Activated naive CD4-positive, alpha-beta T cell (primary cell): Measurements from ENCODE around the gene DDR2.

ENCODE experiments used
- DNase-seq, 4 experiments: peaks; one replicate each; lab custom pipeline; 2025; lab: John Stamatoyannopoulos, UW

Gene DDR2

GRCh38 chr1:162697140-162697895, 65.1 kb downstream of the DDR2 start:
- DNase-seq: no peak

GRCh38 chr1:162699366-162699765, 67.1 kb downstream of the DDR2 start:
- DNase-seq: no peak

DNA sequence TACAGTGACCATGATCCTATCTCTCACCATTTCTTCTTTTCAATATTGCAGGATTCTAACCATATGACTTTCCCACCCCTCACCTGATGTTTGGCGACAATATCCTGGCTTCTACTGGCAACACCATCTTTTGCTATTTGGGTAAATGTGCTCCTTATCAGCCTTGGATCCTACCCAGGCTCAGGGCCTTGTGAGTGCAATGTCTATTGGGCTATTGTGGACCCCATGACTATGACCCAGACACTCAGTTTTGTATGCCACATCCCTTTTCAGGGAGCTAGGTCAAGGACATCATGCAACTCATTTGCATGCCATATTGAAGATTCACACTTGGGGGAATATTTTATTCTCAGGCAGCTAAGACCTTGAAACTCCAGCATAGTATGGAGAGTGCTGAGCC, 67.9 kb downstream of the DDR2 start:
- no peak for DNase-seq

DNA sequence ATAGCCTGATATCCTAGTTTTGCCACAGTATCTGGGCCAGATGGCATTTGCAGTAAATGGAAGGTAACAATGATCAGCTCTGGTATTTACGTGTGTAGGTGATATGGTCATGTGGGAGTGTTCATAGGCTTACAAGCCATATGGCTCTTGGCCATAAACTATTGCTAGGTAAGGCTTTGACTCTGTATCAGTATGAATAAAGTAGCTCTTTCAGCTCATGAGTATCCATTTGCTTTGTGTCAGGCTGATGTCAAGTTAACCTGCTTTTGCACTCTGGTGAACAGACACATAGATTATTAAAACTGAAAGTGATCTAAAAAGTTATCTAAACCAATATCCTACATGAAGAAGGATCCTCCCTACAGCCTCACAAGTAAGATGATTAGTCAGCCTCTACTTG, 69.0 kb downstream of the DDR2 start:
- DNase-seq: no peak

- DNase-seq: no peak
Observed at GRCh38 chr1:162702628-162703027, 70.4 kb downstream of the DDR2 start.

- no peak for DNase-seq
Observed at GRCh38 chr1:162703708-162704107, 71.4 kb downstream of the DDR2 start.

DNA sequence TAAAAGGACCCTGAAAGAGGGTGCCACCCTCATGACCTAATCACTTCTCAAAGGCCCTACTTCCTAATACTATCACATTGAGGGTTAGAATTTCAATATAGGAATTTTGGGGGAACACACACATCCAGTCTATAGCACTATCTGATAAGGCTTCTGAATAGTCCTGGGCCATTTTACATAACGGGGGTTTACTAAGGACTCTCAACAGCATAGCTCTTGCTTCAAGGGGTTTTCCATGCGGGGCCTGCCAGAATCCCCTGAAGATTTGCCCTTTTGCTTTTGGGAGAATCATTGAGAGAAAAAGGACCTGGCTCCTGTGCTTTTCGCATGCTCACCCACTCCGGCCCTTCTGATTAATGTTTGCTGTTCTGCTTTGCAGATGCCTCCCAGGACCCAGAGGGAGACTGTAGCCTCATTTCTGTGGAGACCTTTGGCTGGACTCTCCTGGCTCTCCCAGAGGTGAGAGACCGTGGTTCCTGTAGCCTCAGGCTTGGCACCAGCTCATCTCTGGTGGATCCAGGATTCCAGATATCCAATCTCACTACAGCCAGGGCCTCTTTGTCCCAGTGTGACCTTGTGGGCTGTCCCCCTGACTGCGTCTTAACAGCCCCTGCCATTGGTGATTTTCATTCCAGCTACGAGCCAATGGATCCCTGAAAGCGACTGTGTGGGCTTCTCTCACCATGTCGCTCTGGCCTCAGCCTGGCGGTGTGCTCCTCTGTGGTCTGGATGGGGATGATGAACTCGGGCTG, 72.6 kb downstream of the DDR2 start:
- no peak for DNase-seq

GRCh38 chr1:162706003-162706402, 73.7 kb downstream of the DDR2 start:
- no peak for DNase-seq

- DNase-seq: no peak
Observed at GRCh38 chr1:162706606-162707005, 74.3 kb downstream of the DDR2 start.

GRCh38 chr1:162708286-162708685, 76.0 kb downstream of the DDR2 start:
- DNase-seq: no peak

DNA sequence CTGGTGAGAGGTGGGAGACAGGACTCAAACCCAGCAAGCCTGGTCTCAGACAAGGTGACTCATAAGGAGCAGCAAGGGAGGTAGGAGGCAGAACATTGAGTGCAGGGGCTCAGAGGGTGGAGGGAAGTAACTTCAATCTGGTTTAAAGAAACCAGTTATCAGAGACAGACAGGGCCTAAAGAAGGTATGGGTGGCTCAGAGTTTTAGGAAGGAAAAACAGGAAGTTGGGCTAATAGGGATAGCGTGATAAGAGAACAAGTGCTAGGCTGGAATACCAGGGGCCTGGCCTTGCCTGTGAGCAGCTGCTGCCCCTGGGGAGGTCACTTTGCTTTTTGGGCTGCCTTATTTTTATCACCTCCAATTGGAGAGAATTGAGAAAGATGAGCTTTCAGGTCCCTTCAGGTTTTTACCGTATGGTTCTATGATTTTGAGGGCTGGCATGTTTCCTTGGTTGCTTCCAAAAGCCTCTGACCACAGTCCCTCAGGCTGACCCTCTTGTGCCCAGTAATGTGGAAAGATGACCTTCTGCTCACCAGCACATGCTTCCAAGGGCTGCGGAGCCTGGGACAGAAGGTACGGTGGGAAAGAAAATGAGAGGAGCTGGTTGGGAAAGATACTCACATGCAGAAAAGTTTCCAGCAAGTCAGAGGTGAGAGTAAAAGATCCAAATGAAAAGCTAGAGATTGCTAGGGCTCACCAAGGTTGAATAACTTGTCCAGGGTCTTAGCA, 77.0 kb downstream of the DDR2 start:
- DNase-seq: no peak

GRCh38 chr1:162709870-162710269, 77.6 kb downstream of the DDR2 start:
- DNase-seq: no peak

DNA sequence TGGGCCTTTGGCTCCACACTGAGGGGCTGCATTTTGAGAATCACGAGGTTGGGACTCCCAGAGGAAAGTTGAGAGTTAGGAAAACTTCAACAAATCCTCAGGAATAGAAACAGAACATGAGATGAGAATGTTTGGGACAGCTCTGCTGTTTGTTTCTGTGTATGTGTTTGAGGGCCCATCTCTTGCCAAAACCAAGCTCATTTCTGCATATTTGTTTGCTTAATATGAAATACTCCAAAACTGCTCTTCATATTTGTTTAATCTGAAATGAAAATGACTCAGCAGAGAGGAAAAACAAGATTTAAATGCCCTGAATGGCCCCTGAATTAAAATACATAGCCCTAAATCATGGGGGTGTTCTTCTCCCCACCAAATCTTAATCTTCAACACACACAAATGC, 78.1 kb downstream of the DDR2 start:
- no peak for DNase-seq

GRCh38 chr1:162710780-162711465, 78.7 kb downstream of the DDR2 start:
- no peak for DNase-seq

DNA sequence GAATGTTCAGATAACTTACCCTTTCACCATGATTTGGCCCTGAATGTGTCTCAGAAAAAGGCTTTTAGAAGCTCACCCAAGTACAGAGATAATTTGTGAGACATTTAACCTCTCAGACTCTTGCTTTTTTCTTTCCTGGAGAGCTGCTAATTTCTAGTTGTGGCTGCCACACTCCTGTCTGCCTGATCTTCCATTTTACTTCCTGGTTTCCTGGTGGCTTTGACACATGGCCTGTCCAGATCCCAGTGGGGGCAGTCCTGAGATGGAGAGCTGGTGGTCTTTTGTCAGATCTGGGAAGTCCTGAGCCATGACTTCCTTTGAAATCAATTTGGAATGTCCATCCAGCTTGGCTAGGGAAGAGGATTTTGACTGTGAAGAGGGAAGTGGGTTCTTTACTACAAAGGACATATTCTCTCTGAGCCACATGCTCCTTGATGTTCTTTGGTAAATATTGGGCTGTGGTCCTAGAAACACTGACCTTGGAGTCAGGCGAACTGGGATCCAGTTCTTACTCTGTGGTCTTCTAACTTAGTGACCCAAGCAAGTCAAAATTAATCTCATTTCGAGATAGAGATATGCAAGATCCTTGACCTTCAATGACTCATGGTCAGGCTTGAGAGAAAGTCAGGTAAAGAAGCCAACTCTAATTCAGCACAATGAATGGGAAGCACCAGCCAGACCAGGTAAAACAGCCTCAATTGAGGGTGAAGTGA, 80.2 kb downstream of the DDR2 start:
- no peak for DNase-seq

DNA sequence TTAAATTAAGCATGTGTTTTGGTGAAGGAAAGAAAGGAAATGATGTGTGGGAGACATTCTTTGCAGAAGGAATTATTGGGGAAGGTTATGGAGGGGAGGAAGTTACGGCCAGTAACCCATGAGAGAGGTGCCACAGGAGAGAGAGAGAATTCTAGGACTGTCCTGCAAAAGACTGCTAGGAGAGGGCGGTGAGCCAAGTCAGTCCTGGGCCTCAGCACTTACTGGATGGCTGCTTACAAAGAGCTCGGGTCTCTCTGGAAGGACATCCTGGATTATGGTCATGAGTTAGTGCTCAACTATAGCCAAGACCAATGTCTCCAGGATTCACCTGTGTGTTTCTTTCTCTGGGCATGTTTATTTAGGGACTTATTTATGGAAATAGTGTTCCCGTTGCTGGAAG, 83.9 kb downstream of the DDR2 start:
- DNase-seq: no peak

DNA sequence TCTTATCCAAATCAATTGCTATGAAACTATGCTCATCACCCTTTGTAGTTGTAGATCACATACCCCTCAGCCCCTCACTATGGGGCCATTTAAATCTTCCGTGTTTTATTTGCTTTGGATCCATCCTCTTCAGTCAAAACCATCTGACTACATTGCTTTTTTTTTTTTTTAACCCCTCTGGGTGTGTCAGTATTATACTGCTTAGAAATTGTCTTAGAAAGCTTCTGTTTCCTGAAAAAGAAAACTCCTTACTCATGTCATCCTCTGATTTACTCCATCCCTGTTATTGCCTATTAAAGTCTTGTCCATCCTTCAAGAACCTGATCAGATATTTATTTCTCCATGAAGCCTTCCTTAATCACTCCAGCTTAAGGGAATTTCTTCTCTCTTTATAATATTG, 84.3 kb downstream of the DDR2 start:
- DNase-seq: no peak

DNA sequence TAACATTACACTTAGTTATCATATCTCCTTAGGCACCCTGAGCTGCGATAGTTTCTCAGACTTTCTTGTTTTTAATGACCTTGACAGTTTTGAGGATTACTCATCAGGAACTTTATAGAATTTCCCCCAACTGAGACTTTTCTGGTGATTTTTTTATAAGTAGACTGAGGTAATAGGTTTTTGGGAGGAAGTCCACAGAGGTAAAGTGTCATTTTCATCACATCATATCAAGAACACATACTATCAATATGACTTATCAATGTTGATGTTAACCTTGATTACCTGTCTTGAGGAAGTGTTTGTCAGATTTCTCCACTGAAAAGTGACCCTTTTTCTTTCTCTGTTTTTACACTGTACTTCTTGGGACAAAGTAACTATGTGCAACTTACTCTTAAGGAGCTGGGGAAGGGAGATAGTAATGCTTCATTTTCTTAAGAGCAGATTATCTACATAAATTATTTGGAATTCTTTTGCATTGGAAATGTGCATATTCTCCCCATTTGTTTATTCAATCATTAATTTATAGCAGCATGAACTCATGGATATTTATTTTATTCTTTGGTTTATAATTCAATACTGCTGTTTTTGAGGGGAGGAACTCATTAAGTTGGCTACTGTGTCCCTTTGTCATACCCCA, 85.4 kb downstream of the DDR2 start:
- DNase-seq: no peak

- DNase-seq: no peak
Observed at GRCh38 chr1:162719678-162720077, 87.4 kb downstream of the DDR2 start.

DNA sequence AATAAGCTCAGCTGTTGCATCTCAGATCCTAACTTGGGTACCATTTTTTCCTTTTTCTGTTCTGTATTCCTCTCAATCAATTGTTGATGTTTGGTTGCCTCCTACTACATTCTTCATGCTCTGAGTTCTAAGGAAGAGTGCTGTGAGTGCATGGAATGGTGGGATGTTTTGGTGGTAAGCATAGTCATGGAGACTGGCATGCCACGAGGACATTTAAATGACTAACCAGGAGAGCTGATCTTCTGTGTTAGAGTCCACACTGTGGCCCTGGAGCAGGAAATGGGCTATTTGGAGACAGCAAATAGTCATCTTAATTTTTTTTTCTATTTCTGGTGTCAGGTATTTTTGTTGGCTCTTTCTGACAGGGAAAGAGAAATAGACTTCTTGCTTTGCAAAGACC, 88.7 kb downstream of the DDR2 start:
- no peak for DNase-seq

GRCh38 chr1:162721471-162721870, 89.2 kb downstream of the DDR2 start:
- no peak for DNase-seq
